Measurements from ENCODE around the gene NEDD8. TPM values are rescaled to one million over a fixed set of nuclear protein-coding genes. Genes with fewer than 3 reads are reported as not detected.
A peak's percentile ranks its signal among the peaks of the same experiment; 100 is the strongest.

Gene NEDD8
- total RNA-seq, 1 experiment from 2014 or later = 214 TPM

DNA sequence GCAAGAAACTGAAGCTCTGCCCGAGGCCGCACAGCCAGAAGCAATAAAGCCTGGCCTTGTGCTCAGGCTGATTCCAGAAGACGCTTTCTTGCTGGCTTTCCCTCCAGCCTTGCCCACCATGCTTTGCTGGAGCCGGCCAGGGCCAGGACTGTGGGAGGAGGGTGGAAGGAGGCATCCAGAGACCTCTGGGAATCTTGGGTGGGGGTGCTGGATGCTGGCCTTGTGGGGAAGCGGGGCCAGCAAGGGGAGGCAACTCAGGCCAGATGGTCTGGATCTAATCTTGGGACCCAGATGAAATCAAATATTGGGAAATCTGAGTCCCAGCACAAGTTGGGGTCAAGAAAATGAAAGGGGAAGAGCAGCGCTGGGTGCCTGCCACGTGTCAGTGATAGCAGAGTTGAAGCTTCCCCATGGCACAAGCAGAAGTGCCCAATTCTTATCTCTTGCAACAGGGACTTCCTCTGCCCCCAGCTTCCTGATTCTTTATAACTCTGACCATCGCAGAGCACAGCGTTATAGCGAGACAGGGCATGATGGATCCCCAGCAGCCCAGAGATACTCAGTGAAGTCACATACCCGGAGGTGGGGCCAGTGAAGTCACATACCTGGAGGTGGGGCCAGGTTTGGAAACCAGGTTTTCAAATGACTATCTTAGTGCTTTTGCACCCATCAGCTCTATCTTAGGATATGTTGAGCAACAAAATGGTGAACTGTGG lies 45.6 kb upstream of the NEDD8 start:
- no peaks in the 10 kb centered on the region for H3K9me3 Mint-ChIP-seq
- no peaks in the 10 kb centered on the region for H3K36me3 Mint-ChIP-seq (ENCODE audit: insufficient read depth in 1 of 3, low read depth in 3 of 3)
- H3K27ac ChIP-seq (ENCODE audit: insufficient read length, low read depth, low read length) = no peak overlapping the region
- H2BK20ac ChIP-seq (ENCODE audit: low read depth, low read length, poor library complexity, severe bottlenecking) = no peak overlapping the region
- H4K20me1 ChIP-seq (ENCODE audit: control insufficient read depth, insufficient read depth, insufficient read length) = no peaks in the 10 kb centered on the region
- no peaks in the 10 kb centered on the region for H3K27me3 ChIP-seq (ENCODE audit: insufficient read depth, low read length)
- peaks cover 2 to 12% of the 10 kb centered on the region in 2 experiments; a peak in 2 of 4 replicates for H3K4me1 Mint-ChIP-seq
- no peak overlapping the region for H4K8ac ChIP-seq (replicated peaks; ENCODE audit: insufficient read length, low read depth, low read length)
- no peak overlapping the region for H3K18ac ChIP-seq (ENCODE audit: insufficient read length, low read depth, low read length)
- no peaks in the 10 kb centered on the region for H3K79me1 ChIP-seq (ENCODE audit: insufficient read depth, low read depth, low read length, poor library complexity, severe bottlenecking)
- no peak overlapping the region for H2BK5ac ChIP-seq (ENCODE audit: insufficient read length, low read length)
- H3K4me3 Mint-ChIP-seq = no peak overlapping the region
- H3K4ac ChIP-seq (ENCODE audit: low read depth, low read length) = no peak overlapping the region
- H2BK120ac ChIP-seq (ENCODE audit: low read depth, low read length, poor library complexity, severe bottlenecking) = no peak overlapping the region
- no peak overlapping the region for H4K5ac ChIP-seq (ENCODE audit: insufficient read length, low read depth, low read length)
- no peaks in the 10 kb centered on the region for H3K23me2 ChIP-seq (ENCODE audit: insufficient read length, low read depth, low read length, poor library complexity, severe bottlenecking)
- H3K4me1 ChIP-seq (ENCODE audit: insufficient read depth, low read length) = no peaks in the 10 kb centered on the region
- H2AK5ac ChIP-seq (ENCODE audit: insufficient read length, low read length) = no peak overlapping the region
- no peak overlapping the region for H3K56ac ChIP-seq (ENCODE audit: insufficient read length, low read depth, low read length)
- no peaks in the 10 kb centered on the region for H3K9me3 ChIP-seq (ENCODE audit: control insufficient read depth, low read depth, low read length)
- no peak overlapping the region for H3K14ac ChIP-seq (ENCODE audit: insufficient read depth, low read length)
- H3K79me2 ChIP-seq (ENCODE audit: insufficient read depth, low read length) = no peaks in the 10 kb centered on the region
- H3K23ac ChIP-seq (ENCODE audit: insufficient read length, low read depth, low read length) = no peak overlapping the region
- no peak overlapping the region for H3T11ph ChIP-seq (ENCODE audit: low read length)
- H3K27me3 Mint-ChIP-seq (ENCODE audit: low read depth) = no peaks in the 10 kb centered on the region
- H3K27ac Mint-ChIP-seq = 0 out of 7 replicates have a peak overlapping the region, but pooled peaks of 1 of the 3 experiments have one; percentile 50
- no peak overlapping the region for H4K91ac ChIP-seq (ENCODE audit: insufficient read length, low read depth, low read length)
- no peak overlapping the region for H2BK15ac ChIP-seq (ENCODE audit: low read depth, low read length)
- no peak for TF ChIP-seq CTCF (conservative IDR thresholded peaks at IDR 0.05)
- no peak overlapping the region for H3K4me2 ChIP-seq (ENCODE audit: insufficient read depth, insufficient read length, low read length)
- DNase-seq = no peak
- no CpG with 5 or more reads among the region's 11 CpGs for WGBS (ENCODE audit: extremely low coverage, insufficient read length, low lambda C conversion rate)
- no peak overlapping the region for H2BK12ac ChIP-seq (ENCODE audit: insufficient read length, low read depth, low read length)
- H2AFZ ChIP-seq (ENCODE audit: low read length) = no peak overlapping the region
- no peak overlapping the region for H3K9ac ChIP-seq (ENCODE audit: extremely low read depth, insufficient read length, low read length)
